Astrocyte (in vitro differentiated cells and primary cell): ENCODE results near the gene UBAC2.

ENCODE experiments used
- CTCF ChIP-seq: IDR thresholded peaks from 2 replicates; pipeline ENCODE4 v1.5.1; 2011; ENCODE audit warnings: low read depth, mild to moderate bottlenecking, inconsistent platforms, low read length, moderate library complexity; ENCODE audit not compliant: insufficient read depth
- EZH2 ChIP-seq: IDR thresholded peaks from 2 replicates; pipeline ENCODE4 v1.6.1; 2012; ENCODE audit warnings: mild to moderate bottlenecking, low read length, inconsistent platforms; ENCODE audit not compliant: insufficient read depth

- TF ChIP-seq EZH2 (no peak), CTCF (no peak)
Observed at GRCh38 chr13:99223587-99223986, 22.9 kb downstream of the UBAC2 start.
